HG03520 (cell line): ENCODE data around the gene THUMPD1.
"Not testable (repeated sequence)": the region's sequence is repeated elsewhere in the genome, so short reads cannot be mapped to it uniquely, and the experiment has no call there.

Source experiments
- ATAC-seq: cut with Tn5 transposase; IDR thresholded peaks from one replicate; pipeline ENCODE4 v1.9.1; 2021; ENCODE audit warnings: mild to moderate bottlenecking, moderate library complexity; ENCODE audit not compliant: unreplicated experiment

Gene THUMPD1

GRCh38 chr16:20696618-20697017 is 45.0 kb downstream of the THUMPD1 start:
- ATAC-seq, result no peak

- no peak for ATAC-seq
These were observed 46.6 kb downstream of the THUMPD1 start for GRCh38 chr16:20695024-20695423.

GRCh38 chr16:20694096-20694495 is 47.5 kb downstream of the THUMPD1 start:
- not testable (repeated sequence) for ATAC-seq

GRCh38 chr16:20689668-20690067 is 52.0 kb downstream of the THUMPD1 start:
- ATAC-seq, result no peak

GRCh38 chr16:20683812-20684211 is 57.8 kb downstream of the THUMPD1 start:
- ATAC-seq, result no peak
